ENCODE results near the gene ESPNL. TPM values are rescaled to one million over a fixed set of nuclear protein-coding genes. Genes with fewer than 3 reads are reported as not detected.

ESPNL gene
- total and polyA plus RNA-seq, 4 donors: 0.08 to 0.59 (median 0.35) TPM

DNA sequence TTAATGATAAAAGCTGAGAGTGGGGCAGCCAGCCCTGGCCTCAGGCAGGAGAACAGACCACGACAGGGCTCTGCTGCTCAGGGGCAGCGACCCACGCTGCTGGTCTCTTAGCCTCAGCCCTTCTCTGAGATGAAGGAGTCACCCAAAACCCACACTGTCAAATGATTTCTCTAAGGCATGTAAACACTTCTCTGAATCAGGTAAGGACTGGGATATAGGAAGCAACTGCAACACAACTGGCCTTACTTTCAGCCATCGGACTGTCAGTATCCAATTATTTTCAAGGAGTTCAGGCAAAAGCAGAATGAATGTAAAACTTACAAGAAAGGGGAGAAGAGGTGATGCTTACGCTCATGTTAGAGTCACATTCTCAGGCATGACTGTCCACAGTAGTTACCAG lies 80.4 kb downstream of the ESPNL start:
- H3K27me3 ChIP-seq (ENCODE audit: control insufficient read depth in 4 of 4, insufficient read depth in 4 of 4, low read length in 3 of 4): no peaks in the 10 kb centered on the region
- H3K27ac ChIP-seq (ENCODE audit: low read depth in 1 of 2, low read length in 2 of 2): no peak overlapping the region
- peaks cover 14 to 80% (median 70%) of the 10 kb centered on the region in 4 donors for H3K36me3 ChIP-seq (ENCODE audit: control insufficient read depth in 4 of 4, insufficient read depth in 3 of 4, low read depth in 1 of 4, low read length in 3 of 4)
- no peak overlapping the region for H3K4me3 ChIP-seq (ENCODE audit: low read depth in 1 of 3, low read length in 3 of 3)
- H3K9ac ChIP-seq (ENCODE audit: low read depth in 1 of 2, low read length in 2 of 2): no peak overlapping the region
- TF ChIP-seq TAF1 (conservative IDR thresholded peaks at IDR 0.05) (no peak), RXRA (IDR thresholded peaks at IDR 0.05) (no peak), HNF4A (conservative IDR thresholded peaks at IDR 0.05) (no peak), FOXA1 (IDR thresholded peaks at IDR 0.05) (no peak), JUND (IDR thresholded peaks at IDR 0.05) (no peak), HNF4G (IDR thresholded peaks at IDR 0.05) (no peak), FOXA2 (IDR thresholded peaks at IDR 0.05) (no peak), RAD21 (IDR thresholded peaks at IDR 0.05) (no peak), GABPA (IDR thresholded peaks at IDR 0.05 in 1 of 2, conservative IDR thresholded peaks at IDR 0.05 in 1 of 2) (no peak)
- TF ChIP-seq, protein P1, sequence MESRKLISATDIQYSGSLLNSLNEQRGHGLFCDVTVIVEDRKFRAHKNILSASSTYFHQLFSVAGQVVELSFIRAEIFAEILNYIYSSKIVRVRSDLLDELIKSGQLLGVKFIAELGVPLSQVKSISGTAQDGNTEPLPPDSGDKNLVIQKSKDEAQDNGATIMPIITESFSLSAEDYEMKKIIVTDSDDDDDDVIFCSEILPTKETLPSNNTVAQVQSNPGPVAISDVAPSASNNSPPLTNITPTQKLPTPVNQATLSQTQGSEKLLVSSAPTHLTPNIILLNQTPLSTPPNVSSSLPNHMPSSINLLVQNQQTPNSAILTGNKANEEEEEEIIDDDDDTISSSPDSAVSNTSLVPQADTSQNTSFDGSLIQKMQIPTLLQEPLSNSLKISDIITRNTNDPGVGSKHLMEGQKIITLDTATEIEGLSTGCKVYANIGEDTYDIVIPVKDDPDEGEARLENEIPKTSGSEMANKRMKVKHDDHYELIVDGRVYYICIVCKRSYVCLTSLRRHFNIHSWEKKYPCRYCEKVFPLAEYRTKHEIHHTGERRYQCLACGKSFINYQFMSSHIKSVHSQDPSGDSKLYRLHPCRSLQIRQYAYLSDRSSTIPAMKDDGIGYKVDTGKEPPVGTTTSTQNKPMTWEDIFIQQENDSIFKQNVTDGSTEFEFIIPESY (IDR thresholded peaks at IDR 0.05): no peak
- TF ChIP-seq, protein P2, sequence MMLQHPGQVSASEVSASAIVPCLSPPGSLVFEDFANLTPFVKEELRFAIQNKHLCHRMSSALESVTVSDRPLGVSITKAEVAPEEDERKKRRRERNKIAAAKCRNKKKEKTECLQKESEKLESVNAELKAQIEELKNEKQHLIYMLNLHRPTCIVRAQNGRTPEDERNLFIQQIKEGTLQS (IDR thresholded peaks at IDR 0.05): no peak
- TF ChIP-seq, protein P3, sequence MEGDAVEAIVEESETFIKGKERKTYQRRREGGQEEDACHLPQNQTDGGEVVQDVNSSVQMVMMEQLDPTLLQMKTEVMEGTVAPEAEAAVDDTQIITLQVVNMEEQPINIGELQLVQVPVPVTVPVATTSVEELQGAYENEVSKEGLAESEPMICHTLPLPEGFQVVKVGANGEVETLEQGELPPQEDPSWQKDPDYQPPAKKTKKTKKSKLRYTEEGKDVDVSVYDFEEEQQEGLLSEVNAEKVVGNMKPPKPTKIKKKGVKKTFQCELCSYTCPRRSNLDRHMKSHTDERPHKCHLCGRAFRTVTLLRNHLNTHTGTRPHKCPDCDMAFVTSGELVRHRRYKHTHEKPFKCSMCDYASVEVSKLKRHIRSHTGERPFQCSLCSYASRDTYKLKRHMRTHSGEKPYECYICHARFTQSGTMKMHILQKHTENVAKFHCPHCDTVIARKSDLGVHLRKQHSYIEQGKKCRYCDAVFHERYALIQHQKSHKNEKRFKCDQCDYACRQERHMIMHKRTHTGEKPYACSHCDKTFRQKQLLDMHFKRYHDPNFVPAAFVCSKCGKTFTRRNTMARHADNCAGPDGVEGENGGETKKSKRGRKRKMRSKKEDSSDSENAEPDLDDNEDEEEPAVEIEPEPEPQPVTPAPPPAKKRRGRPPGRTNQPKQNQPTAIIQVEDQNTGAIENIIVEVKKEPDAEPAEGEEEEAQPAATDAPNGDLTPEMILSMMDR (IDR thresholded peaks at IDR 0.05; ENCODE audit: low read depth, low read length, missing input control): no peak
- TF ChIP-seq, protein P4, sequence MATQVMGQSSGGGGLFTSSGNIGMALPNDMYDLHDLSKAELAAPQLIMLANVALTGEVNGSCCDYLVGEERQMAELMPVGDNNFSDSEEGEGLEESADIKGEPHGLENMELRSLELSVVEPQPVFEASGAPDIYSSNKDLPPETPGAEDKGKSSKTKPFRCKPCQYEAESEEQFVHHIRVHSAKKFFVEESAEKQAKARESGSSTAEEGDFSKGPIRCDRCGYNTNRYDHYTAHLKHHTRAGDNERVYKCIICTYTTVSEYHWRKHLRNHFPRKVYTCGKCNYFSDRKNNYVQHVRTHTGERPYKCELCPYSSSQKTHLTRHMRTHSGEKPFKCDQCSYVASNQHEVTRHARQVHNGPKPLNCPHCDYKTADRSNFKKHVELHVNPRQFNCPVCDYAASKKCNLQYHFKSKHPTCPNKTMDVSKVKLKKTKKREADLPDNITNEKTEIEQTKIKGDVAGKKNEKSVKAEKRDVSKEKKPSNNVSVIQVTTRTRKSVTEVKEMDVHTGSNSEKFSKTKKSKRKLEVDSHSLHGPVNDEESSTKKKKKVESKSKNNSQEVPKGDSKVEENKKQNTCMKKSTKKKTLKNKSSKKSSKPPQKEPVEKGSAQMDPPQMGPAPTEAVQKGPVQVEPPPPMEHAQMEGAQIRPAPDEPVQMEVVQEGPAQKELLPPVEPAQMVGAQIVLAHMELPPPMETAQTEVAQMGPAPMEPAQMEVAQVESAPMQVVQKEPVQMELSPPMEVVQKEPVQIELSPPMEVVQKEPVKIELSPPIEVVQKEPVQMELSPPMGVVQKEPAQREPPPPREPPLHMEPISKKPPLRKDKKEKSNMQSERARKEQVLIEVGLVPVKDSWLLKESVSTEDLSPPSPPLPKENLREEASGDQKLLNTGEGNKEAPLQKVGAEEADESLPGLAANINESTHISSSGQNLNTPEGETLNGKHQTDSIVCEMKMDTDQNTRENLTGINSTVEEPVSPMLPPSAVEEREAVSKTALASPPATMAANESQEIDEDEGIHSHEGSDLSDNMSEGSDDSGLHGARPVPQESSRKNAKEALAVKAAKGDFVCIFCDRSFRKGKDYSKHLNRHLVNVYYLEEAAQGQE (IDR thresholded peaks at IDR 0.05): no peak
- 96% methylated on average over 5 of the region's 5 CpGs for WGBS
- no peak for DNase-seq (ENCODE audit: low spot score)
- H3K4me1 ChIP-seq (ENCODE audit: control insufficient read depth in 4 of 4, insufficient read depth in 4 of 4, low read length in 3 of 4): no peaks in the 10 kb centered on the region
- no peaks in the 10 kb centered on the region for H3K9me3 ChIP-seq (ENCODE audit: control insufficient read depth in 4 of 4, low read length in 3 of 4)

DNA sequence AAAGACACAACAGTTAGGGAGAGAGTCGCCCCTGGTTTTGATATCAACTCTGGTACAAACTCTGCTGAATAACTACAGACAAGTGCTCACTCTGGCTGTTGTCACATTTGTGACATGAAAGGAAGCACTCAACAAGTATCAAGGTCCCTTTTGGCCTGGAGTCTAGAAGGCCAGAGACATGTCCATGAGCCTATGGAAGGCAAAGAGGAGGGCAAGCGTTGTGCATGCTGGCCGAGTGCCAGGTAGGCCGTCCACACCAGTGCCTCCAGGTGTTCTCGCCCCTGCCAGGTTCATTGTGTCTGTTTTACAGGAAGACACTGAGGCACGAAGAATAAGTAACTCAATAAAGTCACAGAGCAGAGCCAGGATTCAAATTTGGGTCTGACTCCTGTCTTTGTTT lies 82.2 kb downstream of the ESPNL start:
- no peak for DNase-seq (ENCODE audit: low spot score)
- Histone ChIP-seq H3K27me3 (ENCODE audit: control insufficient read depth in 4 of 4, insufficient read depth in 4 of 4, low read length in 3 of 4) (no peaks in the 10 kb centered on the region), H3K4me3 (ENCODE audit: low read depth in 1 of 3, low read length in 3 of 3) (no peak overlapping the region), H3K9me3 (ENCODE audit: control insufficient read depth in 4 of 4, low read length in 3 of 4) (no peaks in the 10 kb centered on the region), H3K4me1 (ENCODE audit: control insufficient read depth in 4 of 4, insufficient read depth in 4 of 4, low read length in 3 of 4) (no peaks in the 10 kb centered on the region), H3K36me3 (ENCODE audit: control insufficient read depth in 4 of 4, insufficient read depth in 3 of 4, low read depth in 1 of 4, low read length in 3 of 4) (peaks cover 18 to 88% (median 73%) of the 10 kb centered on the region in 4 donors), H3K27ac (ENCODE audit: low read depth in 1 of 2, low read length in 2 of 2) (no peak overlapping the region), H3K9ac (ENCODE audit: low read depth in 1 of 2, low read length in 2 of 2) (no peak overlapping the region)
- WGBS: 84% methylated on average over 6 of the region's 6 CpGs
- TF ChIP-seq, protein P4 (IDR thresholded peaks at IDR 0.05): no peak
- TF ChIP-seq FOXA2 (IDR thresholded peaks at IDR 0.05): no peak
- TF ChIP-seq GABPA (IDR thresholded peaks at IDR 0.05 in 1 of 2, conservative IDR thresholded peaks at IDR 0.05 in 1 of 2): no peak
- TF ChIP-seq YY1 (IDR thresholded peaks at IDR 0.05): no peak
- TF ChIP-seq, protein P2 (IDR thresholded peaks at IDR 0.05): no peak
- TF ChIP-seq, protein P5, sequence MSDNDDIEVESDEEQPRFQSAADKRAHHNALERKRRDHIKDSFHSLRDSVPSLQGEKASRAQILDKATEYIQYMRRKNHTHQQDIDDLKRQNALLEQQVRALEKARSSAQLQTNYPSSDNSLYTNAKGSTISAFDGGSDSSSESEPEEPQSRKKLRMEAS (IDR thresholded peaks at IDR 0.05): no peak
- TF ChIP-seq, protein P3 (IDR thresholded peaks at IDR 0.05; ENCODE audit: low read depth, low read length, missing input control): no peak
